ENCODE results near the gene FABP7. TPM values are rescaled to one million over a fixed set of nuclear protein-coding genes. Genes with fewer than 3 reads are reported as not detected.

The FABP7 gene
- total RNA-seq, 1 donor from 2014 or later: 256 TPM

DNA sequence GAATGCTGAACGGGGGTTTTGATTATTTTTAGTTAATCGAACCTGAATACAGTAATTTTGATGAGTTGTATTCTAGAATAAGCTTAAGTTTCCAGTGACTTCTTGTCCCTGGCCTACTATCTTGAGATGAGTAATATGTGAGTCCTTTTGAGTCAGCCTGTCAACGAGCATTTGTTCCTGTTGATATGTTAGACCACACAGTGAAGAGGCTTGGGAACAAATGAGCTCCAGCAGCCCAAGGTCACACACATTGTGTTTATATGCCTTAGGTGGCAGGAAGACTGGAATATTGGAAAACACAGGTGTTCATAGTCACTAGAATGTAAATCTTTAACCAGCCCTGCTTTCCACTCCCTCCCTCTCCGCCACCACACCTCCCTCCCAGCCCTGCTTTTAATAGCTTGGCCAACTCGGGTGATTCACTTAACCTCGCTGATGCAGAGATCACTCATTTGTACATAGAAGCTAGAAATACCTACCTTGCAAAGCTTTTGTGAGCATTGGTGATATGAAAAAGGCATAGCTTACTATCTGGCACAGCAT is 18.7 kb downstream of the FABP7 start:
- no peak overlapping the region for H3K4me3 Mint-ChIP-seq
- no peaks in the 10 kb centered on the region for H3K27me3 Mint-ChIP-seq (ENCODE audit: low read depth)
- no peak overlapping the region for H3K27ac Mint-ChIP-seq (ENCODE audit: unreplicated experiment)
- no peaks in the 10 kb centered on the region for H3K9me3 Mint-ChIP-seq
- no peak for DNase-seq (ENCODE audit: low read depth, low spot score)
- H3K36me3 Mint-ChIP-seq (ENCODE audit: low read depth): peaks cover 3% of the 10 kb centered on the region
- H3K4me1 Mint-ChIP-seq: peaks cover 4% of the 10 kb centered on the region
- TF ChIP-seq, protein P1, sequence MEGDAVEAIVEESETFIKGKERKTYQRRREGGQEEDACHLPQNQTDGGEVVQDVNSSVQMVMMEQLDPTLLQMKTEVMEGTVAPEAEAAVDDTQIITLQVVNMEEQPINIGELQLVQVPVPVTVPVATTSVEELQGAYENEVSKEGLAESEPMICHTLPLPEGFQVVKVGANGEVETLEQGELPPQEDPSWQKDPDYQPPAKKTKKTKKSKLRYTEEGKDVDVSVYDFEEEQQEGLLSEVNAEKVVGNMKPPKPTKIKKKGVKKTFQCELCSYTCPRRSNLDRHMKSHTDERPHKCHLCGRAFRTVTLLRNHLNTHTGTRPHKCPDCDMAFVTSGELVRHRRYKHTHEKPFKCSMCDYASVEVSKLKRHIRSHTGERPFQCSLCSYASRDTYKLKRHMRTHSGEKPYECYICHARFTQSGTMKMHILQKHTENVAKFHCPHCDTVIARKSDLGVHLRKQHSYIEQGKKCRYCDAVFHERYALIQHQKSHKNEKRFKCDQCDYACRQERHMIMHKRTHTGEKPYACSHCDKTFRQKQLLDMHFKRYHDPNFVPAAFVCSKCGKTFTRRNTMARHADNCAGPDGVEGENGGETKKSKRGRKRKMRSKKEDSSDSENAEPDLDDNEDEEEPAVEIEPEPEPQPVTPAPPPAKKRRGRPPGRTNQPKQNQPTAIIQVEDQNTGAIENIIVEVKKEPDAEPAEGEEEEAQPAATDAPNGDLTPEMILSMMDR (conservative IDR thresholded peaks at IDR 0.05): no peak

DNA sequence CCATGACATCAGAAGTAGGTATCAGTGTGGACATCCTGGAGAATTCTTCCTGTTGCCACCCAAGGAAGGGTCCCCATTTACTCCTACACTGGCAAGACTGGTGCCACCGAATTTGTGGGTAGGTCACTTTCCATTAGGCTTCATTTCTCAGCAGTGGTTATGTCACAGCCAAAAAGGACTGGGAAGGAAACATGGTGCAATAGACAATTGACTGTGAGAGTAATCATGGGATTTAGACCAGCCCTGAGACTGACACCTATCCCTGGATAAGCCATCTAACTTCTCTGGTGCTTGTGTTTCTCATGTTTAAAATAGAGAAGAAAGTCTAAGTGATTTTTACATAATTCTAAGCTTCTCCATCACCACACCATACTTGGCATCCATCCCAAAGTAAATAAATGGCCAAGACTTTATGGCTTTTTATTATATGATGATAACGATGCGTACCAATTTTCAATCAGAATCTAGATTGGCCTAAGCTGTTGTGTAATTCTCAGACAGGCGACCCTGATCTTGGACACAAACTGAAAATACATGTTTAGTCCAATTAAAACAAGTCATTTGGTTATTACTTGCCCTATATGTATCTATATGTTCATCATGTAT is 19.7 kb downstream of the FABP7 start:
- DNase-seq (ENCODE audit: low read depth, low spot score): no peak
- Mint-ChIP-seq H3K36me3 (ENCODE audit: low read depth) (peaks cover 3% of the 10 kb centered on the region), H3K4me1 (peaks cover 4% of the 10 kb centered on the region), H3K27ac (ENCODE audit: unreplicated experiment) (no peak overlapping the region), H3K27me3 (ENCODE audit: low read depth) (no peaks in the 10 kb centered on the region), H3K4me3 (no peak overlapping the region), H3K9me3 (no peaks in the 10 kb centered on the region)
- TF ChIP-seq, protein P1 (conservative IDR thresholded peaks at IDR 0.05): no peak

DNA sequence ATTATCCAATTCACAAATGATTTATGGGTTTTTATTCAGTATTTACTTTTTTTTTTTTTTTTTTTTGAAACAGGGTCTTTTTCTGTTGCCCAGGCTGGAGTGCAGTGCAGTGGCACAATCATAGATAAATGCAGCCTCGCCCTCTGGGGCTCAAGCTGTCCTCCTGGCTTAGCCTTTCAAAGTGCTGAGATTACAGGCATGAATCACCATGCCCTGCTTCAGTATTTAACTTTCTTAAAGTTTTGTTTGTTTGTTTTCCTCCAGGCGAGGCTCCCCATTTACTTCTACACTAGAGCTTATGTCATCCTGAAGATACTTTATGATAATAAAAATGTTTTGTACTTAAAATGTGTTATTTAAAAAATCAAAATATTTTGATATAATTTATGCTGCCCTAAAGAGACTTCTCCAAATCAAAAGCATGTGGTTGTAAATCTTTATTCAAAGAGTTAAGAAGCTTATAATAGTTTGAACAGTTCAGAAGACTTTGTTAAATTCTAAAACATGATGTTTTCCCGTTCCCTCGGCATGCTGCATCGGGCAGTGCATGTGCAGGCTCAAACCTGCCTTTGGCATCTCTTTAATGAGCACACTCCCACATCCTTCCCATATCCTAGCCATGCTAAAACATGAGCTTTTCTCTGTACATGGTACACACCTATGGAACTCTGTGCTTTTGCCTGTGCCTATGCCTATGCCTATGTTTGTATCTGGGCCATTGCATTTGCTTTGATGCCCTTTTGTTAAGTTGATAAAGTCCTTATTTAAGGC is 20.6 kb downstream of the FABP7 start:
- H3K27me3 Mint-ChIP-seq (ENCODE audit: low read depth): no peaks in the 10 kb centered on the region
- TF ChIP-seq, protein P1 (conservative IDR thresholded peaks at IDR 0.05): no peak
- H3K4me3 Mint-ChIP-seq: no peak overlapping the region
- DNase-seq (ENCODE audit: low read depth, low spot score): no peak
- H3K36me3 Mint-ChIP-seq (ENCODE audit: low read depth): peaks cover 3% of the 10 kb centered on the region
- peaks cover 4% of the 10 kb centered on the region for H3K4me1 Mint-ChIP-seq
- H3K27ac Mint-ChIP-seq (ENCODE audit: unreplicated experiment): no peak overlapping the region
- no peaks in the 10 kb centered on the region for H3K9me3 Mint-ChIP-seq

DNA sequence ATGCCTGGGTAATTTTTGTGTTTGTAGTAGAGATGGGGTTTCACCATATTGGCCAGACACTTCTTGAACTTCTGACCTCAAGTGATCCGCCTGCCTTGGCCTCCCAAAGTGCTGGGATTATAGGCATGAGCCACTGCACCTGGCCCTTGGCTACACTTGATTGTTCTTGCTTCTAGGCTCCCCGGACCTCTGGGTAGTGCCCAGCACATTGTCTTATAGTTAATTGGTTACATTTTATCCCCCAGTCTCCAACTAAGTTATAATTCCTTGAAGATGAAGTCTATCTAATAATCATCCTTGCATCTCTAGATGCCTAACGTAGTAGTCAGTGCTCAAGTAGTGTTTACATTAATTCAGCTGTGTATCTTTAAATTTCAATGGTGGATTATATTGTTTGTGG is 21.4 kb downstream of the FABP7 start:
- TF ChIP-seq, protein P1 (conservative IDR thresholded peaks at IDR 0.05): no peak
- peaks cover 3% of the 10 kb centered on the region for H3K36me3 Mint-ChIP-seq (ENCODE audit: low read depth)
- no peaks in the 10 kb centered on the region for H3K27me3 Mint-ChIP-seq (ENCODE audit: low read depth)
- no peak overlapping the region for H3K4me3 Mint-ChIP-seq
- H3K27ac Mint-ChIP-seq (ENCODE audit: unreplicated experiment): no peak overlapping the region
- no peaks in the 10 kb centered on the region for H3K9me3 Mint-ChIP-seq
- peaks cover 4% of the 10 kb centered on the region for H3K4me1 Mint-ChIP-seq
- DNase-seq (ENCODE audit: low read depth, low spot score): no peak

DNA sequence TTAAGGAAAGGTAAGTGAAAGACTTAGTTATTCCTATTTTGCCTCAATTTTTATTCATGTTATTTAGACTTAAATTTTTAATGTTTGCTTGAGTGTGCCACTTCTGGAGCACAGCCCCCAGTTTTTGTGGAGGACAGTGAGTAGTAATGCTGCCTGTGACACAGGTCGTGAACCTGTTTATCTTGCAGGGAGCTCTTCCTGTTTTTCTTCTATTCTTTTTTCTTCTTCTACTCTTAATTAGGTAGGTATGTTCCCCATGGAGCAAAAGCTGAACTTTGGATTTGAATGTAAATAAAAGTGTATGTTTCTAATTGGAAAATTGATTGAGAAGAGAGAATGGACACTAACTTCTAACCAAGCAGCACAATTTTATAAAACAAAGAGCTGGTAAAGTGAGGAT is 21.9 kb downstream of the FABP7 start:
- Mint-ChIP-seq H3K4me1 (peaks cover 4% of the 10 kb centered on the region), H3K4me3 (no peak overlapping the region), H3K9me3 (no peaks in the 10 kb centered on the region), H3K27me3 (ENCODE audit: low read depth) (no peaks in the 10 kb centered on the region), H3K36me3 (ENCODE audit: low read depth) (peaks cover 5% of the 10 kb centered on the region), H3K27ac (ENCODE audit: unreplicated experiment) (no peak overlapping the region)
- no peak for DNase-seq (ENCODE audit: low read depth, low spot score)
- TF ChIP-seq, protein P1 (conservative IDR thresholded peaks at IDR 0.05): no peak

All from neural crest cell (in vitro differentiated cells).